RPMI7951 (cell line): ENCODE measurements around the gene PKNOX2. TPM values are rescaled to one million over a fixed set of nuclear protein-coding genes. Genes with fewer than 3 reads are reported as not detected.
A peak's percentile ranks its signal among the peaks of the same experiment; 100 is the strongest.

Experiments
- DNase-seq: peaks from one replicate; pipeline ENCODE4 v3.0.0-alpha.2; 2012; ENCODE audit warnings: low read depth
- total RNA-seq: library from RNA; depleted of rRNA; stranded (reverse); fragments of >200 nt; shearing (Covaris generic); gene quantifications from 2 replicates; pipeline ENCODE4 v1.2.3, GENCODE V29; 2014

The PKNOX2 gene
- total RNA-seq, 1 experiment from 2014 or later: 2.8 TPM

DNA sequence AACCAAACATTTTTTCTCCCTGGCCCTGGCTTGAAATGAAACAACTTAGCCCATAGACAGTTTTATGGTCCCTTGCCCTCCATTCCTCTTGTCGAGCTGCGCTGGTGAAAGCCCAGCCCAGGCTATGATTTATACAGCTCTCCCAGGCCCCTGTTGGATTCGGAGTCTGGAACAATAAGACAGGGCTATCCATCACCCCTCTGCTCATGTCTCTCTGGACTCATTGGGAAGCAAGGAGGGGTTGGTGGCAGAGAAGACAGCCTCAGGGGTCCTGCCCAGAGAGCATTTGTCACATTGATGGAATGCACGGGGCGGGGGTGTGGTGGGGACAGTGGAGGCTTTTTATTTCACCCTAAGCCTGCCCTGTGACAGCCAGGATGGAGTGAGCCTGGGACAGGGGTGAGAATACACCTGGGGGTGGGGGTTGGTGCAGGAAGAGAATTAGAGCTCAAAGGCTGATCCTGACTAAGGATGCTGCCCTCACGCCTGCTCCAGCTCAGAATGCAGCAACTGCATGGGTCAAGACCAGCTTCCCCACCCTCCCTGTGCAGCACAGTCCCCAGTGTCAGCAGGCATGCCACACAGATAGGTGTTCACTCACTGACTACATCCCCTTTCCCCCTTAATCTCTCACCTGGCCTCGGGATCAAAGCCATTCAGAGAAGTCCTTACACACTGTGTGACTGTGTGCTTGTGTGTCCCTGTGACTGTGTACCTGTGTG lies 10.0 kb upstream of the PKNOX2 start:
- DNase-seq: no peak

DNA sequence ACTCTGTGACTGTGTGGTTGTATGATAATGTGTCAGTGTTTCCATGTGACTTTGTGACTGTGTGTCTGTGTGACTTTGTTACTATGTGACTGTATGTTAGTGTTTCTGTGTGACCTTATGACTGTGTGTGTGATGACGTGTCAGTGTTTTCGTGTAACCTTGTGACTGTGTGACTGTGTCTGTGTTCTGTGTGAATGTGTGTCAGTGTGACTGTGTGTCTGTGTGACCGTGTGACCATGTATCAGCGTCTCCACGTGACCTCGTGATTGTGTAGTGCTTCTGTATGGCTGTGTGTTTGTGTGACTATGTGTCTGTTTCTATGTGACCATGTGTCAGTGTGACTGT lies 9.5 kb upstream of the PKNOX2 start:
- DNase-seq: no peak

DNA sequence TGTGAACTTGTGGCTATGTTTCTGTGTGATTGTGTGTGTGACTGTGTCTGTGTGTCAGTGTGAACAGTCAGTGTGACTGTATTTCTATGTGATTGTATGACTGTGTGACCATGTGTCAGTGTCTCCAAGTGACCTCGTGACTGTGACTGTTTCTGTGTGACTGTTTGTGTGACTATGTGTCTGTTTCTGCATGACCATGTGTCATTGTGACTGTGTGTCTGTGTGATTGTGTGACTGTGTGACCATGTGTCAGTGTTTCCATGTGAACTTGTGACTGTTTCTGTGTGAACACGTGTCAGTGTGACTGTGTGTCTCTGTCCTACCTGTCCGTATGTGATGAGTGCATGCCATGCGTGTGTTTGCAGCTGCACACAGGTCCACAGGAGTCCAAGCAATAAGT lies 8.8 kb upstream of the PKNOX2 start:
- DNase-seq: no peak

DNA sequence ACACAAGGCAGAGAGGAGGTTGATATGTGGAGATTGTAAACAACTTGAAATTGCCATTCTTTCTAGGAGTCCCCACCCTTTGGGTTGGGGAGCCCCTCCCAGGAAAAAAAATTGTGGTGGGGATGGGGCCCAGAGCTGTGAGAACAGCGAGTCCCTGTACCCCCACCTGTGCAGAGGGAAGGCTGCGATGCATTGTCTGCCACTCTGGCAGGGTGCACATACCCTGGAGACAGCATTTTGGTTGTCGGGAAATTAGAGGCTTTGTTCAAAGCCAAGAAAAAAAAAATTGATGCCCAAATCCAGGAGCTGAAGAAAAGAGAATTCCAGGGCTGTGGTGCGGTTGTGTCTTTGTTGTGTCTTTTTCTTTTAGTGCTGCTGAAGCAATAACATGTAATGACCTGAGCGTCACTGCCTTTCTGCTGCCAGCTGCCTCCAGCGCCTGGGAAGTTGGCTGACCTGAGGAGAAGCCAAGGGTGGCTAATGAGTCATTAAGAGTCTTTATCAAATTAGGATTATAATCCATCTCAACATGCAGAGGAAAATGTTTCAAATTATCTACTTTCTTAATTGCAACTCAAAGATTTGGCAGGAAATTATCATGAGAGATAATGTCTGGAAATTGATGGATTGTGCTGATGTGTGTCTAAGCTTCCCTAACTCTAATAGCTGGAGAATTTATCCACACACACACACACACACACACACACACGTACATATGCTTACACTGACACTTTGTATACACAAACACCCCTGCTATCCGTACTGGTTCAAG lies 8.0 kb upstream of the PKNOX2 start:
- DNase-seq: no peak

DNA sequence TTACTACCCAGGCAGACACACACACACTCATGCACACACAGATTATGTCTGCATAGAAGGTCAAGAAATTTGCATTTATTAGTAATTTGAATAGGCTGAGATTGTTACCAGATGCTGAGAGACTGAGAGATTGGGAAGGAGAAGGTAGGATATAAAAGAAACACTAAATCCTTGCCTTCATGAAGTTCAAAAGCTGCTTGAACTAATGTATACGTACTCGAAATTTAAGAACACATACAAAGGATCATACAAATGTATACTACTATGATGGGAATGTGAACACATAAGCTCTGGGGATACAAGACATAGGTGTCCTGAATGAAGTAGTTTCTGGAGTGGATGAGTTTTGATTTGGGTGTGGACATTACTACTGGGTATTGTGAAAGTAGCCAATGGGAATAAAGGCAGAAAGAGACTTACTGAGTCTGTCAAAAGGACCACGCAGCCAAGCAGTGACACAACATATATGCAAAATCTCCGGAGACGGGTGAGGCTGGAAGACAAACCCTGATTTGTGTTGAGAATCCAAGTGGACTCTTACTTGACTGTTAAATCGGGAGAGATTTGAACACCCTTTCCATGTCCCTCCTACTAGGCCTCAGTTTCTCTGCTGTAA lies 7.3 kb upstream of the PKNOX2 start:
- DNase-seq: no peak

DNA sequence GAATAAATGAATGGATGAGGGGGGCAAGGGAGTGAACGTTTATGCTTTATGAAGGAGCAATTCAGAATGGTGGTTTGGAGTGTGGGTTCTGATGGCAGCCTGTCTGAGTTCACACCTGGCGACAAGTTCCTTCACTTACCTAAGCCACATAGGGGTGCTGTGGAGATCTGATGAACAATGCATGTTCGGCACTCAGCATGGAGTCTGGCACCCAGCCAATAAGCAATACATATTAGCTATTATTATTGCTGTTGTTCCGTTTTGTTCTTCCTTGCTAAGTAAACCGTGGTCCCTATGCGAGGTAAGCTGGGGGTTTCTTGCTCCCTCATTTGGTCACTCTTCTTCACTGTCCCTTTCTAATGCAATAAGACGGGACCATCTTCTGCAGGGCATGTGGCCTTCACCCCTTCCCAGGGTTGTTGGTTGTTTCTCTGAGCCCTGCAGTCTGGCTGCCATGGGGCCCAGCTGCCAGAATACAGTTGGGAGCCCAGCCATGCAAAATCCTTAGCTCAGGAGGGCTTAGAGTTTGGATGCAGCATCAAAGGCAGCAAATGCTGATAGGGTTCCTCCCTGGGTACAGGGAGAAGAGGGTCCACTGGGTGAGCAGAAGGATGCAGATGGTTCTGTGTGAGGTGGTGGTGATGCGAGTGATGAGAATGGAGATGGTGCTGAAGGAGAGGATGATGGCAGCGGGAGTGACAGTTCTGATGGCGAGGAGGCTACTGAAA lies 6.4 kb upstream of the PKNOX2 start:
- DNase-seq: no peak

DNA sequence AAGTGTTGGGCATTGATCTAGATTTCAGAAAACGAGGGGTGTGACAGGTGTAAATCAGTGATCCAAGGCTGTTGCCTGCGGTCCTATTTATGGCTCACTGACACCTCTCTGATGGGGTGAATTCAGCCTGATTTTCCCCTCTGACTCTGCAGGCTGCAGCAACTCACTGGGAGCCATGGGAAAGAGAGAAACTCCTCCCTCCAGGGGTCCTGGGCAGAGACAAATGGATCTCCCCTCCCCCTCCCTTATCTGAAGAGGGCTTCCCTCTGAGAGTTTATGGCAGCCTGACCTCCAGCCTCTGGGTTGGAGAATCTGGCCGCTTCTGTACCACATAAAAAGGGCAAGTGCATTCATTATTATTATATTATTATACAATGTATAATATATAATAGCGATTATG lies 1.8 kb upstream of the PKNOX2 start:
- no peak for DNase-seq

DNA sequence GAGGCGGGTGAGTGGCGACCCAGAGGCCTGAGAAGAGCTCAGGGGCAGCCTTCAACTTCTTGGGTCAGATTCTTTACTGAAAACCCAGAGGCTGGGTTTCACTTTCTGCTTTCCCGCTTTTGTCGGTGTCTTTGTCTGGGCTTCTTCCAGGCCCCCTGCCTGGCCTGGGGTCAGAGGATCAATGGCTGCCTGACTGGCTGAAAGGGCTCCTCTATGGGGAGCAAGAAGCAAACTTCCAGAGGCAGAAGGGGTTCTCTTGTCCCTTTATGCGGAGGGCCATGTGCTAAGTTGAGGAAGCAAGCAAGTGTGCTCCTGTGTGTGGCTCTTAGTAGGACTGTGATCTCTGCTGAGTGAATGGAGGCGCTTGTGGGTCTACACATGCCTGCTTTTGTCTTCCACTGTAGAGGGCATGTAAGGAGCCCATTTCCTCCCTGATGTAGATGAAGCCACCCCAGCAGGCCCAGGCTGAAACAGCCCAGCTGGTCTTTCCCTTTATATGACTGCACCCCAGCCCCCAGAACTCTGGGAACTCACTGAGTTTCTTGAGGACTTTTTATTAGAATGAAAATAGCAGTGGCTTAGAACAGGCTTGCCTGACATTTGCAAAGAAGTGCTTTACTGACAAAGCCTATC lies 1.0 kb upstream of the PKNOX2 start:
- DNase-seq: no peak

DNA sequence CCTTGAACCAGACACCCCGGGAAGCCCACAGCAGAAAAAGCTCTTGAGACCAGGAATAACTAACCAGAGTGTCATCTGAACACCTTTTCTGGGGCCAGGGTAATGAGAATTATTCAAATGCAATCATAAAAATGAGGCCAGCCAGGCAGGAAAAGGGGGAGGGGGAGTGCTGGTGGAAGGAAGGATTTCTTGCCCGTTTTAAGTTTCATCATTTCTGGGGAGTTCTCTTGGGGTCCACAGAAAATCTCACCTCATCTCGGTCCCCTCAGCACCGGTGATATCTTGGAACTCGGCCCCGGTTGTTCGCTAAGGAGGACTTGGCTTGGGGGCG lies 495 bp upstream of the PKNOX2 start:
- DNase-seq: no peak

DNA sequence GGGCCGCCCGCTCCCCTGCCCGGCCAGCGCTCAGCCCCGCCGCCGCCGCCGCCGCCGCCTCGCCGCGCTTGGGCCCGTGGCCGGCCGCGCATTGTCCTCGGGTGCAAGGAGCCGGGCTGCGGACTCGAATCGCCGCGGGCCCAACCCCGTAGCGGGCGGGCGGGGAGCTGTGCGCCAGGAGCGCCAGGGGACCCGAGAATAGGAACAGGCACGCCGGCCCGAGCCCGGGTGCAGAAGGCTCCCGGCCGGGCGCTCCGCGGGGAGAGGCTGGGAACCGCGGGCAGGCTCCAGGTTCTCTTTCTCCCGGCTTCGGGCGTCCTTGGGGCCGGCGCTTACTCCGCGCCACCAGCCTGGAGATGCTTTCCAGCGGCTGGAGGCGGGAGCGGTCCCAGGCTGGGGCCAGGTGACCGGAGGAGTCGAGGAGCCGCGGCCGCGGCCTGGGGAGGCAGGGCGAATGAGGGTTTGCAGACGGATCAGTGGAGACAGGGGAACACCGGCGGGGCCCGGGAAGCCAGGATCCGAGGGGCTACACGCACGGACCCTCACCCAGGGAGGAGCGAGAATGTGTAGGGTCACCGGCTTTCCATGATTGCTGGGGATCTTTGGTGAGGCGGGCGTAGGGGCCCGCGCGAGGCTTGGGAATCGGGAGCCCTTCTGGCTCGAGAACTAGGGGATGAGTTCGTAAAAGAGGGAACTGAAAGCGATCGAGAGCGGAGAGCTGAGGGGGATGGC lies 726 bp downstream of the PKNOX2 start:
- DNase-seq: peak; percentile 44

DNA sequence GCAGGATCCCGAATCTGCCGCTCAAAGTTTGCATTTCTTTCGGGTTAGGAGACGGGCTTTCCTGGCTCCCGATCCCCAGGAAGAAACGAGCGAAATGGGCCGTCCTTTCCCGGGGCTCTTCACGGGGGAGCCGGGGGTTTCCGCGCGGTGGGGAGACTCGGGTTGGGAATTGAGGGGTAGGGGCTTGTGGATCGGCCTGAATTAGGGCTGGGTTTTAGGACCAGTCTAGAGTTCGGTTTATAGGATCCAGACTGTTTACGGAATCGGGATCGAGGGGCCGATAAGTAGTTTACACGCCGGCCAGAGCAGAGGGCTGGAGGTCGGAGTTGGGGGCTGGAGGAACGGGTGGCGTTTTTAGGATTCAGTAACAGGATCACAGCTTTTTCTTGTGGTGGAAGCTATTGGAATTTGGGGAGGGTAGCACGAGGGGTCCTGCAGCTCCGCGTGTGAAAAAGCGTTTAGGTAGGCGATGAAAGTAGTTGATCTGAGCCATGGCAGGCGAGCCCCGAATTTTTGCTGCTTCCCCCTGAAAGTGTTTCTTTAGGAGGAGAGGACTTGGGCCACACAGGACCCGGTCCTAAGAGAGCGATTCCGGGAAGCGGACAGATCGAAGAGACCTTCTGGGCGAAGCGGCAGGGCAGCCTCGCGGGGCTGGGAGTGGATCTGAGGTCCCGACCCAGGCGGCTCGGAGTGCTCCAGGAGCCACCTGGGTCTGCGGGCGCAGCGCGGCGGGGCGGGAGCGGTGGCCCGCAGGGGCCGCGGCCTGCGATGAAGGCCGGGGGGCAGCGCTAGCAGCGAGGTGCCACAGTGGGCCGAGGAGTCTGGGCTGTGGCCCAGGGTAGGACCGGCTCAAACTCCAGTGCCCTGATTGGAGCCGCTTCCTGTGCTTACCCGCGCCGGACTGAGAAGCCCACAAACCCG lies 1.6 kb downstream of the PKNOX2 start:
- DNase-seq: peak; percentile 45

DNA sequence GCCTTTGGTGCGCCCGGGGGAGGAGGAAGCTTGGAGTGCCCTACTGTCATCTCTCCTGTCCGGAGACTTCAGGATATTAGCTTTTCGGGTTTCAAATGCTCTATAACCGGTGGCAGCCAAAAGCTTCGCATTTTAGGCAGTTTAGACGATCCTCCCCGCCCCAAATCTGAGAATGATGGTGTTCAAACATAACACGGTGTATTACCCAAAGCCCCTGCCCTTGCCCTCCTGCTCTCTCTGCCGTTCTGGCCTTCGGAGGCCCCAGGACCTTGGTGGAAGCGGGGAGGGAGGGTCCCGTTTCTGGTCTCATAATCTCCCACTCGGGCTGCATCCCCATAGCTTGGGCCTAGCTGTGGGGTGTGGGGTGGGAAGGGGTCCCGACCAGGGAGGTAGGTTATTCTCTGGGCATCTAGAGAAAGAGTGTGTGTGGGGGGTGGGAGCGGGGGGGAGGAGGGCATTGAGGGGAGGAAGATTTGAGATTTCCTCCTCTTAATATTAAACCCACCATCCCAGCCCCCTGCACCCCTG lies 2.3 kb downstream of the PKNOX2 start:
- no peak for DNase-seq

DNA sequence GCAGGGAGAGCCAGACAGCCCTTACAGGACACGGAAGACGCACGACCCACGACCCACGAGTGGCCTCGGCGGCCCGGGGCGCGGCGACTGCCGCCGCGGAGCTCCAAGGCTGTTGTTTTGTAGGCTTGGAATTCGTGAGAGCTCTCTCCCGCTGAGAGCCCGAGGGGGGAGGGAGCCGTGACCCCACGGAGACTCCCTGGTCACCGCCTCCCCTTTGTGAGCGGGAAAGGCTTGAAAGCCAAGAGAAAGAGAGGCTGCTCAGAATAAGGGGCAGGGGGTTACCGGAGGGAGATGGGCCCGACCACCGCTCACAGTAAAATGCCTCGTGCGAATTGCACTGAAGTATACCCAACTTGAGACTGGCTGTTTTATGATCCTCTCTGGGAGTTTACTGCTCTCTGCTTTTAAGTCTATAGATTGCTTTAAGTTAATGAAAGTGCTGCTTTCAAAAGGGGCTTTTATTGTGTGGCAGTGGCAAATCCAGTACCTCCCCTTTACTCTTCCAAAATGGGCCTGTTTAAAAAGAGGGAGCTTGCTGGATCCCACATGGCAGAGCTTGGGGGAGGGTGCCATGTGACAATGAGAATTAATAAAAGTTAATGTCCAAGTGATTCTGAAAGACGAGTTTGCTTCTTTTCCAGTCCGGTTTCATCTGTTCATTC lies 2.9 kb downstream of the PKNOX2 start:
- peak; percentile 19 for DNase-seq

DNA sequence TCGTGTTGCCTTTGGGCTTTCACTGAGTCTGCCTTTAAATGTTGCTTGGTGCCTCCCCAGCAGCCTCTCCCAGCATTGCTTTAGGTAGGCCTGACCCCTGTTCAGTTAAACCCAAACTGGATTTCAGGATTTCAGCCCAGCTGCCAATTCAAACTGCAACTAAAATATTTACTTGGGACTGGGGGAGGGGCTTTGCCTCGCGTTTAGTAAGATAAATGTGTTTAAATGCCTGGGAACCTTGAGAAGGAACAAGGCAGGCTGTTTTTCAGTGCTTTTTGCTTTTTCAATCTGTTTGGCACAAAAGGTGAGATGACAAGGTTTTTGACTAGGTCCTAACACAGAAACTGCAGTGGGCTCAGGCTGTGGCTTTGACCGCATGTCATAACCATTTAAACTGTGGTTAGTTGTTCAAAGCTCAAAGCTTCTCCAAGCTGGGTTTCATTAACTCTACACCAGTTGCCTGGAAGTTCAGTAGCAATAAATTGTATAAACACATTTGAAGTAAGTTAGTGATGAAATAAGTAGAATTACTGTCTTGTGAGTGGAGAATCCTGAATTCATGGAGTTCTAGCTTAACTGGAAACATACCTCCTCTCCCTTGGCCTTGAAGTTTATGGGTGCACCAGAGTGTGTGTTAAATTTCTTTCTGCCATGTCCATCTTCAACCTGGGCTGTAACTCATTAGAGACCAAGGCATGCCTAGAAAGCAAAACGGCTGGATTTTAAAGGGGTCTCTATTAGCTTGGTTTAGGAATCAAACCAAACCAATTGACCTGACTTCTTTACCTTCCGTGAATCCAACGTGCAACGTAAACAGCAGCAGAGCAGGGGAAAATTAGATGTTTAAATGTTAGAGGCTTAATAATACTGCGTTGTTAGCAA lies 3.6 kb downstream of the PKNOX2 start:
- peak; percentile 86 for DNase-seq

DNA sequence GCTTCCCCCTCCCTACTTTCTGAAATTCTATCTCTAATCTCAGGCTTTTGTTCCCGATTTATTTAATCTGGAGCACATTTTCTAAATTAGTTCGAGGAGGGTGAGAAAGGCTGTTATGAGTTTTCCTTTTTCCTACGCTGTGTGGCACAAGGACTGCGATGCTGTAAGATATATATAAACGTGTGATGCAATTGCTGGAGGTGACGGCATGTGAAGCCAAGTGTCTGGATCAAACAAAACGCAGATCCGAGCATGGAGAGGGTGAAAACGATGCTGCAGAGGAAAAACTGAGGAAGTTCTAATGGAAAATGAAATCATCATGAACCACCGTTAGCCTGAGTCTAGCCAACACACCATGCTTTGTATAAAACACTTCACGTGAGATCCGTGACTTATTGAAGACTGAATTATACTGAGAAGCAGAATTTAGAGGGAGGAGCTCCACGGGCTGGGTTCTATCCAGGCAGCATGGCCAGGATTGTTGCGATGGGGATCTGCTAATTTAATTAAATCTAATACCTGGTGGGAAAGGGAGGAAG lies 4.4 kb downstream of the PKNOX2 start:
- no peak for DNase-seq

DNA sequence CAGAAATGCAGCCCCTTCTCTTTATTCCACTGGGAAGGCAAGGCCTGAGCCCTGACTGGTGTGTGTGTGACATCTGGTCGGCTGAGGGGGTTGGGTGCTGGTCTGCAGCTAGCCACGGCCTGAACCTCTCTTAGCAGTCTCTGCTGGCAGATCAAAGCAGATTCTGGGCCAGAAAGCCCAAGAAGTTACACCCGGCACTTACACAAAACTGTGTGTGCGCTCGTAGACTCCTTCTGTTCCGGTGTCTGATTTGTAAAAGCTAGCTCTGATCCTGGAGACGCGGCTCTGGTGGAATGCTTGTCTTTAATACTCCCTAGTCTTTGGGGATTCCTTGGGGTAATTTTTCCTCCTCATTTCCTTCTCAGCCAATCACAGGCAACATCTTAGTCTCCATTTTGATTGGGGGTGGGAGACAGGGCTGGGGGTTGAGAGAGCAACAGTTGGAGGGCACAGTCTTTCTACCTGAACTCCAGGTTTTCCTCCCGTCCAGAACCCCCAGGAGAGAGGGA lies 5.5 kb downstream of the PKNOX2 start:
- no peak for DNase-seq

DNA sequence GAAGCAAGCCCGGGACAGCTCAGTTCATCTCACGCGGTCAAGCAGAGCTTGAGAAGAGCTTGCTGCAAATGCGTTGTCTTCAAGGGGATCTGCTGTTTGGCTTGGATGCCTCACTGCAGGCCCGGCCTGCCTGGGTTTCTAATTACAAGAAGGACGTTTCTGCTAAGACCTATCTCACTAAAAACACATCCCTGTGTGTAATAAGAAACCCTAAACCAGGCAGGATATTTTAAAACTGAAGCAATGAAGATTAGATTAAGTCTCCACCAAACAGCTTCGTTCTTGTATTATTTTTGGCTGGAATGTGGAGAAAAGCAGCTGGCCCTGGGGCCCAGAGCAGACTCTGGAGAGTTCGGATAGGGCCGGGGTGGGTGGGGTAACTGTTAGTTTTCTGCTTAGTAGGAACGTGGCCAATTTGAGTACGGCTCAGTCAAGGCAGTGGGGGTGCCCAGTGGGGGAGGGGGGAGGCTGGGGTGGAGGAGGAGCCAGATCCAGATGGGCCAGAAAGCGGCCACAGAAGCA lies 6.0 kb downstream of the PKNOX2 start:
- peak; percentile 20 for DNase-seq

DNA sequence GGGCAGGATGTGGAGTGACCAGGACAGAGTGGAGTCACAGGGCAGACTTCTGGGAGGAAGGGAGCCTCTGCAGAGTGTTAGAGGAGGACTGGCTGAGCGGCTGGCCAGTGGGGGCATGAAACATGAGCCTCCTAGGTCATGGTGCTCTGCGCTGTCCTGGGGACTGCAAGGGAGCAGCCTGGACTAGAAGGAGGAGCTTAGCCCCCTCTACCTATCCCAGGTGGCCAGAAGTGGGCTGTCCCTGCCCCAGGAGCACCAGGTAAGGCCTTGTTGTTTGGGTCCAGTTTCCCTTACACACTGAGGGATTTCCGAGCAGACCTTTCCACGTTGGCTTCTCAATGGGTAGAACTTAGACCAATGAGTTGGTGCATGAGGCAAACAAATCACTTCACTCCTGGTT lies 7.4 kb downstream of the PKNOX2 start:
- DNase-seq: no peak
